ENCODE measurements around the gene HNRNPA3. TPM values are rescaled to one million over a fixed set of nuclear protein-coding genes. Genes with fewer than 3 reads are reported as not detected.
A peak's percentile ranks its signal among the peaks of the same experiment; 100 is the strongest.

Gene HNRNPA3
- polyA plus RNA-seq, 1 donor (not counting 4 experiments of a cell fraction or from before 2014, with no cell fraction given), result 178 TPM

DNA sequence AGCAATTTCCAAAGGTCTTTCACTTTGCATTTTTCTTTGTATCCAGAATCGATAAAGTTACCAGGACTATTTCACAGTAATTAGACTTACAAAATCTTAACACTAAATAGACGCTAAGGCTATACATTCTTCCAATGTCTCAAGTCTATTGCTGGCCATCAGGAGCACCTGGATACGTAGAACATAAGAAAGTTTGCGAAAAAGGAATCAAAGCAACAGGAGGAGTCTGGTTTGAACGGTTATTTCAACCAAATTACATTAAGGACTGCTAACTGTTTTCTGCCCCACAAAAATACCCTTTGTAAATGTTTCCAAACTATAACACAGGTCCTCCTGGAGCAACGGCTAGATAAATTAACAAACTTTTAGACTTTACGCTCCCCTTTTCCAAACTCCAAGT lies 1.4 kb upstream of the HNRNPA3 start:
- H3K4me2 ChIP-seq (ENCODE audit: control insufficient read depth, extremely low read depth, insufficient read depth, low read depth, low read length), result peak overlapping the region; percentile 98
- H3K27ac ChIP-seq (ENCODE audit: control insufficient read depth, insufficient read depth, low read length), result peak overlapping the region; percentile 99
- FAIRE-seq (no peak), DNase-seq (ENCODE audit: low read depth, low spot score) (no peak)
- peaks cover 48% of the 10 kb centered on the region for H3K79me2 ChIP-seq (ENCODE audit: control insufficient read depth, insufficient read depth, low read length)
- peaks cover 15% of the 10 kb centered on the region for H3K4me1 ChIP-seq (ENCODE audit: control insufficient read depth, extremely low read depth, insufficient read depth, low read length)
- H3K9me1 ChIP-seq (ENCODE audit: control insufficient read depth, extremely low read depth, insufficient read depth, low read length), result no peaks in the 10 kb centered on the region
- H2AFZ ChIP-seq (ENCODE audit: control insufficient read depth, low read length), result peak overlapping the region; percentile 71
- H3K36me3 ChIP-seq (ENCODE audit: control insufficient read depth in 2 of 2, extremely low read depth in 1 of 2, insufficient read depth in 2 of 2, low read length in 2 of 2), result peaks cover 1 to 14% of the 10 kb centered on the region in 2 experiments
- H4K20me1 ChIP-seq (ENCODE audit: control insufficient read depth, extremely low read depth, insufficient read depth, low read length), result peaks cover 13% of the 10 kb centered on the region
- H3K4me3 ChIP-seq (ENCODE audit: control insufficient read depth in 2 of 3, extremely low read depth in 1 of 3, insufficient read depth in 2 of 3, low read depth in 1 of 3, low read length in 3 of 3), result peak overlapping the region; percentile 56 to 85 (median 84)
- TF ChIP-seq, protein P1, sequence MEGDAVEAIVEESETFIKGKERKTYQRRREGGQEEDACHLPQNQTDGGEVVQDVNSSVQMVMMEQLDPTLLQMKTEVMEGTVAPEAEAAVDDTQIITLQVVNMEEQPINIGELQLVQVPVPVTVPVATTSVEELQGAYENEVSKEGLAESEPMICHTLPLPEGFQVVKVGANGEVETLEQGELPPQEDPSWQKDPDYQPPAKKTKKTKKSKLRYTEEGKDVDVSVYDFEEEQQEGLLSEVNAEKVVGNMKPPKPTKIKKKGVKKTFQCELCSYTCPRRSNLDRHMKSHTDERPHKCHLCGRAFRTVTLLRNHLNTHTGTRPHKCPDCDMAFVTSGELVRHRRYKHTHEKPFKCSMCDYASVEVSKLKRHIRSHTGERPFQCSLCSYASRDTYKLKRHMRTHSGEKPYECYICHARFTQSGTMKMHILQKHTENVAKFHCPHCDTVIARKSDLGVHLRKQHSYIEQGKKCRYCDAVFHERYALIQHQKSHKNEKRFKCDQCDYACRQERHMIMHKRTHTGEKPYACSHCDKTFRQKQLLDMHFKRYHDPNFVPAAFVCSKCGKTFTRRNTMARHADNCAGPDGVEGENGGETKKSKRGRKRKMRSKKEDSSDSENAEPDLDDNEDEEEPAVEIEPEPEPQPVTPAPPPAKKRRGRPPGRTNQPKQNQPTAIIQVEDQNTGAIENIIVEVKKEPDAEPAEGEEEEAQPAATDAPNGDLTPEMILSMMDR (optimal IDR thresholded peaks at IDR 0.05 in 1 of 3, IDR thresholded peaks at IDR 0.05 in 1 of 3, conservative IDR thresholded peaks at IDR 0.05 in 1 of 3; ENCODE audit: extremely low read depth in 1 of 3, insufficient read depth in 2 of 3, low read length in 3 of 3), result no peak
- no peak for TF ChIP-seq EZH2 (IDR thresholded peaks at IDR 0.05; ENCODE audit: low read length)
- H3K27me3 ChIP-seq (ENCODE audit: control insufficient read depth, extremely low read depth, insufficient read depth, low read length), result no peaks in the 10 kb centered on the region
- H3K9ac ChIP-seq (ENCODE audit: control insufficient read depth, extremely low read depth, insufficient read depth, low read length), result peak overlapping the region; percentile 100
- dilution Hi-C loops (cut with MboI; ENCODE audit: extremely low pct_ligation_motif_present, low sequenced_read_pairs), result no loop called here
- H3K9me3 ChIP-seq (ENCODE audit: control insufficient read depth, low read depth, low read length), result no peaks in the 10 kb centered on the region

DNA sequence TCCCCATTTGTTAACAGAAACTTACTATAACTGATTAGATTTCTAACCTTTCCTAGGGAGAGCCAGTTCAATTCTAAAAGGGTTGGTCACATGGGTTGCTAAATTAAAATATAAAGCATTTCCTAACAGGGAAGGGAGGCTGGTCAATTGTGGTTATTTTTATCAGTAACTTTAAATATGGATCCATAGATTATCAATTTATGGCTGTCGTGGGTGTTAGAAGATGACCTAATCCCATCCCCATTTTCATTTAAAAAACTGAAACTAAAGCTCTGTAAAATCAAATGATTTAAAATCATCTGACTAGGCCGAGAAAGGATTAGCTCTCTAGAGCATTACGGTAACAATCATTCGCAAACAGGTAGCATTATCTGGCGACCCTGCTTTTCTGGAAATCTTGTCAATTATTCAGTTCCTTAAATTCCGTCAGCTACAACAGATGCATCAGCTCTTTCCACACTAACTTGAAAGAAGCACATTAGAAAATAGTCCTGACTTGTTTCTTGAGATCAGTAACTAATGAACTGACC lies 953 bp upstream of the HNRNPA3 start:
- Histone ChIP-seq H3K4me1 (ENCODE audit: control insufficient read depth, extremely low read depth, insufficient read depth, low read length) (peaks cover 16% of the 10 kb centered on the region), H4K20me1 (ENCODE audit: control insufficient read depth, extremely low read depth, insufficient read depth, low read length) (peaks cover 15% of the 10 kb centered on the region), H3K27me3 (ENCODE audit: control insufficient read depth, extremely low read depth, insufficient read depth, low read length) (no peaks in the 10 kb centered on the region), H3K79me2 (ENCODE audit: control insufficient read depth, insufficient read depth, low read length) (peaks cover 53% of the 10 kb centered on the region), H3K9me1 (ENCODE audit: control insufficient read depth, extremely low read depth, insufficient read depth, low read length) (no peaks in the 10 kb centered on the region), H2AFZ (ENCODE audit: control insufficient read depth, low read length) (peak overlapping the region; percentile 71), H3K36me3 (ENCODE audit: control insufficient read depth in 2 of 2, extremely low read depth in 1 of 2, insufficient read depth in 2 of 2, low read length in 2 of 2) (peaks cover 3 to 19% of the 10 kb centered on the region in 2 experiments), H3K9me3 (ENCODE audit: control insufficient read depth, low read depth, low read length) (no peaks in the 10 kb centered on the region), H3K4me2 (ENCODE audit: control insufficient read depth, extremely low read depth, insufficient read depth, low read depth, low read length) (peak overlapping the region; percentile 98), H3K27ac (ENCODE audit: control insufficient read depth, insufficient read depth, low read length) (peak overlapping the region; percentile 99), H3K9ac (ENCODE audit: control insufficient read depth, extremely low read depth, insufficient read depth, low read length) (peak overlapping the region; percentile 100), H3K4me3 (ENCODE audit: control insufficient read depth in 2 of 3, extremely low read depth in 1 of 3, insufficient read depth in 2 of 3, low read depth in 1 of 3, low read length in 3 of 3) (peak overlapping the region; percentile 56 to 85 (median 84))
- FAIRE-seq, result no peak
- no peak for TF ChIP-seq EZH2 (IDR thresholded peaks at IDR 0.05; ENCODE audit: low read length)
- TF ChIP-seq, protein P1 (optimal IDR thresholded peaks at IDR 0.05 in 1 of 3, IDR thresholded peaks at IDR 0.05 in 1 of 3, conservative IDR thresholded peaks at IDR 0.05 in 1 of 3; ENCODE audit: extremely low read depth in 1 of 3, insufficient read depth in 2 of 3, low read length in 3 of 3), result no peak
- dilution Hi-C loops (cut with MboI; ENCODE audit: extremely low pct_ligation_motif_present, low sequenced_read_pairs), result no loop called here
- no peak for DNase-seq (ENCODE audit: low read depth, low spot score)
